HEK293T (cell line): Measurements from ENCODE around the gene TLK2.
"Not testable (repeated sequence)": the region's sequence is repeated elsewhere in the genome, so short reads cannot be mapped to it uniquely, and the experiment has no call there.

Experiments used
- FOXK2 ChIP-seq: fragments of 450-650 bp; IDR thresholded peaks from 2 replicates; pipeline ENCODE4 v1.6.1; 2016; ENCODE audit warnings: mild to moderate bottlenecking
- L3MBTL2 ChIP-seq: fragments of 450-650 bp; conservative IDR thresholded peaks from 2 replicates; pipeline ENCODE4 v1.6.1; 2016; ENCODE audit warnings: mild to moderate bottlenecking
- NFRKB ChIP-seq: fragments of 450-650 bp; IDR thresholded peaks from 2 replicates; pipeline ENCODE4 v1.6.1; 2016; ENCODE audit warnings: mild to moderate bottlenecking, moderate library complexity
- SP1 ChIP-seq: fragments of 450-650 bp; IDR thresholded peaks from 2 replicates; pipeline ENCODE4 v1.6.1; 2017
- SUZ12 ChIP-seq: fragments of 450-650 bp; IDR thresholded peaks from 2 replicates; pipeline ENCODE4 v1.6.1; 2016; ENCODE audit warnings: mild to moderate bottlenecking
- TARDBP ChIP-seq: fragments of 450-650 bp; IDR thresholded peaks from 2 replicates; pipeline ENCODE4 v1.6.1; 2016

DNA sequence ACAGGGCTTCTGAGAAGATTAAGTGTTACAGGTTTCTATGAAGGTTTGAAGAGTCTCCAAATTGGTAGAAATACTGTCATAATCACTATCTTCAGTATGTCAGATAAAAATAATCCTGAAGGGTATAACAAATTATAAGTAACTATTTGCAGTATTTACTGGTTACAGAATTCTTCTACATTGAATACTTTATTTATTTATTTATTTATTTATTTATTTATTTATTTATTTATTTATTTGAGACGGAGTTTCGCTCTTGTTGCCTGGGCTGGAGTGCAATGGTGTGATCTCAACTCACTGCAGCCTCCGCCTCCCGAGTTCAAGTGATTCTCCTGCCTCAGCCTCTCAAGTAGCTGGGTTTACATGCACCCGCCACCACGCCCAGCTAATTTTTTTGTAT, 125.2 kb downstream of the TLK2 start:
- not testable (repeated sequence) for TF ChIP-seq TARDBP, NFRKB, SUZ12, SP1, L3MBTL2, FOXK2
